Activated T-cell treated with anti-CD3 and anti-CD28 coated beads, Interleukin-2, amount 50 U/mL, for 72 hours (primary cell): Measurements from ENCODE around the gene PAX8. TPM values are rescaled to one million over a fixed set of nuclear protein-coding genes. Genes with fewer than 3 reads are reported as not detected.

ENCODE experiments used
- ATAC-seq, 2 donors: fragments of 150-1000 bp; cut with Tn5 transposase; replicated peaks in 1 of 2; 2 replicates each; pipeline ENCODE4 v1.10.0; 2021; ENCODE audit warnings: moderate library complexity in 2 of 2, mild to moderate bottlenecking in 1 of 2
- DNase-seq, 2 donors: peaks; one replicate each; pipeline ENCODE4 v3.0.0; 2021 to 2022; ENCODE audit warnings: mixed read lengths in 1 of 2
- H3K27ac Mint-ChIP-seq: one replicate; pipeline ENCODE4 v1.8.0; 2022; ENCODE audit warnings: mild to moderate bottlenecking, moderate library complexity, mixed read lengths
- H3K27me3 Mint-ChIP-seq: one replicate; pipeline ENCODE4 v1.8.0; 2022; ENCODE audit warnings: low read depth, mixed read lengths
- H3K36me3 Mint-ChIP-seq, 2 donors: one replicate each; pipeline ENCODE4 v1.8.0; 2022; ENCODE audit warnings: mixed read lengths in 2 of 2, mild to moderate bottlenecking in 1 of 2; ENCODE audit not compliant: insufficient read depth in 2 of 2
- H3K4me1 Mint-ChIP-seq: one replicate; pipeline ENCODE4 v1.8.0; 2022; ENCODE audit warnings: low read depth, mixed read lengths
- H3K4me3 Mint-ChIP-seq, 2 donors: one replicate each; pipeline ENCODE4 v1.8.0; 2022; ENCODE audit warnings: mild to moderate bottlenecking in 2 of 2, mixed read lengths in 2 of 2, moderate library complexity in 2 of 2
- H3K9me3 Mint-ChIP-seq, 2 donors: one replicate each; pipeline ENCODE4 v1.8.0; 2022; ENCODE audit warnings: mixed read lengths in 2 of 2
- total RNA-seq, 2 donors: library from RNA; stranded (reverse); gene quantifications; one replicate each; pipeline ENCODE4 v1.2.3, GENCODE V29; 2022

The PAX8 gene
- total RNA-seq, 2 donors from 2014 or later = 3.0 to 4.3 TPM

DNA sequence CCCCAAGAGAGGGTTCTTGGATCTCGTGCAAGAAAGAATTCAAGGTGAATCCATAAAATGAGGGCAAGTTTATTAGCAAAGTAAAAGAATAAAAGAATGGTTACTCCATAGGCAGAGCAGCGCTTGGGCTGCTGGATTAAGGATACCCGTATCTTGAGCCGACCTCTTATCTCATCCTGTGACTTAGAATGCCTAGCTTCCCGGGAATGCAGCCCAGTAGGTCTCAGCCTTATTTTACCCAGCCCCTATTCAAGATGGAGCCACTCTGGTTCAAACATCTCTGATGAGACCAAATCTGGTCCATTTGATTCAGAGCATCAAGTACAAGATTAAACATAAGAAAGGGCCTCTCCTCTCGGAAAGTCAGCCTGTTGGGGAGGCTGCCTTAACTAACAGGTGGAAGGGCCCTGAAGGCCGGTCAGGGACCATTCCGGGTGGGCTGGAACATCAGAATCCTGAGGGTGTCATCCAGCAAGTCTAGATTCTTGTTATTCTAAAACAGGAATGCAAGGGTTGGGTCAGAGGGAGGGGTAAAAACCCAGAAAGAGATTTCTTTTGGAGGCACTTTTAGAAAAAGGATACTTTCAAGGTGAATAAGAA is 99.2 kb downstream of the PAX8 start:
- H3K4me3 Mint-ChIP-seq = peak overlapping the region; percentile 68 to 88
- H3K27ac Mint-ChIP-seq = peak overlapping the region; percentile 66
- peaks cover 86% of the 10 kb centered on the region for H3K4me1 Mint-ChIP-seq
- no peak for ATAC-seq
- no peak for DNase-seq
- no peaks in the 10 kb centered on the region for H3K9me3 Mint-ChIP-seq
- H3K27me3 Mint-ChIP-seq = no peaks in the 10 kb centered on the region
- H3K36me3 Mint-ChIP-seq = peaks cover 18 to 36% of the 10 kb centered on the region in 2 donors

DNA sequence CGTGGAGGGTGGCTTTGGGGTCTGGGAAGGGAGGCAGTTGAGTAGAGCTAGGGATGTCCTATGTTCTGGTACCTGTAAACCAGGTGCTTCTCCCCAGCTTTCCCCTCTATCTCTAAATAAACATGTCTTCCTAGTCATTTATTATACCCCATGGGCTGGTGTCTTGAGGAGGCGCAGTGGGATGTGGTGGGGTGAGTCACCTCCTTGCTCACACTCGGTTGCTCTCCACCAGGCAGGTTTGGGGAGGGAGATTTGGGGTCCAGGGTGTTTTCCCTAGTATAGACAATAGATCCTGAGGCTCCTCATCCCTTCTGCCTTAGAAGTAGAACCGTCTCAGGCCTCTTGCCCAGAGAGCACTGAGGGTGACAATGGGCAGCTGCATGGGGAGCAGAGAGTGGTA is 99.8 kb downstream of the PAX8 start:
- DNase-seq (peak; percentile 66 to 82), ATAC-seq (peak; percentile 56 to 59)
- Mint-ChIP-seq H3K4me1 (peaks cover 81% of the 10 kb centered on the region), H3K27me3 (no peaks in the 10 kb centered on the region), H3K9me3 (no peaks in the 10 kb centered on the region), H3K36me3 (peaks cover 16 to 34% of the 10 kb centered on the region in 2 donors), H3K4me3 (peak overlapping the region; percentile 68 to 88), H3K27ac (peak overlapping the region; percentile 66)

DNA sequence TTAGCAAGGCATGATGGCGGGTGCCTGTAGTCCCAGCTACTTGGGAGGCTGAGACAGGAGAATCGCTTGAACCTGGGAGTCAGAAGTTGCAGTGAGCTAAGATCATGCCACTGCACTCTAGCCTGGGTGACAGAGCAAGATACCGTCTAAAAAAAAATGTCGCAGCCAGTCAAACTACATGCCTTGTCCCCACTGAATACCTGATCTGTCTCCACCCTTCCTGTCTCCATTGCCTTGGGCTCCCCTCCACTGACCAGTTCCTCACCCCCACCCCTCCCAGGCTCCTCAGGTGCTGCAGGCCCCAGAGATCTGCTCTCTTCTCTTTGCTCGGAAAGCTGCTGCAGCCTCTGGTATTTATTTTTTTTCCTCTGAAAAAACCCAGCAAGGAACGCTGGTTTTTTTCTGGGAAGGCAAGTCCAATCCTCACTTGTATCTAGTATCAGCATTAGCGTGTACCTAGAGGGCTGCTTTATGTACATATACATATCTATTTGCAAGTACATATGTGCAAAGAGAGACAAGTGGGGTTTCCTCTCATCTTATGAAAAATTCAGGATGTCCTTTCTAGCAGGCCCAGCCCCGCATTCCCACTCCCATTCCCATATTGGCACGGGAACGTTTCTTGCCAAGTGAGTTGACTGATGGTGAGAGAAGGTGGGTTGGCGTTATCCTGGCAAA is 100.5 kb downstream of the PAX8 start:
- Mint-ChIP-seq H3K4me1 (peaks cover 81% of the 10 kb centered on the region), H3K27ac (peak overlapping the region; percentile 66), H3K9me3 (no peaks in the 10 kb centered on the region)

DNA sequence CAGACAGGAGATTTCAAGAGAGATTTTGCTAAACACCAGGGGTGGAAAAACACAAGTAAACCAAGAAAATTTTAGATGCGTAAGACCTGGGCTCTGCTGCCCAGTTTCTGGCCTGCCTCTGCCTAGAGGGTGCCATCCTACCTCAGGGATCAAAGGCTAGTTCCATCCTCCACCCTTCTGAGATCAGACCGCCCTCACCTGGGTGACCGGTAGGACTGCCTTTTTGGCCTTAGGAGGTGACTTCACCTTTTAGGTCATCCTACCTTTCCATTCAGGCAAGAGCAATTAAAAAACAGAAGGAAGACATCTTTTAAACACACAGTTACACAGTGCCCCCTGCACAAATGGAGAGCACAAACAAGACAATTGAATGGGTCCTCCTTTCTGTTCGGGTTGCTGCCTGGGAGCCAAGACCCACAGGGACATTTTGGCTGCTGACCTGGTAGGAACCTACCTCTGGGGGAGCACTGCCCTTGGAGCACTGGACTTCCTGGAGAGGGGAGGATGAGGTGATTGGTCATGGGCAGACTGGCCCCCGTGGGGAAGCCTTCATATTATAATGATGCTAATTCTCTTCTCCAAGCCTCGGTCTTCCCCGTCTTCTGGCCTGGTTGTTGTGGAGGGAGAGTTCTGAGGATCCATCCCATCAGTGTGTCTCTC is 101.9 kb downstream of the PAX8 start:
- H3K27me3 Mint-ChIP-seq = no peaks in the 10 kb centered on the region
- H3K4me1 Mint-ChIP-seq = peaks cover 82% of the 10 kb centered on the region
- peak overlapping the region; percentile 78 to 89 for H3K4me3 Mint-ChIP-seq
- DNase-seq (no peak), ATAC-seq (no peak)
- peak overlapping the region; percentile 80 for H3K27ac Mint-ChIP-seq
- H3K36me3 Mint-ChIP-seq = peaks cover 11 to 26% of the 10 kb centered on the region in 2 donors
- H3K9me3 Mint-ChIP-seq = no peaks in the 10 kb centered on the region

More for the DNA sequence above, 100.5 kb downstream of the PAX8 start:
- ATAC-seq (no peak), DNase-seq (no peak)
- H3K27me3 Mint-ChIP-seq = no peaks in the 10 kb centered on the region
- H3K36me3 Mint-ChIP-seq = peaks cover 15 to 28% of the 10 kb centered on the region in 2 donors
- peak overlapping the region; percentile 68 to 88 for H3K4me3 Mint-ChIP-seq

DNA sequence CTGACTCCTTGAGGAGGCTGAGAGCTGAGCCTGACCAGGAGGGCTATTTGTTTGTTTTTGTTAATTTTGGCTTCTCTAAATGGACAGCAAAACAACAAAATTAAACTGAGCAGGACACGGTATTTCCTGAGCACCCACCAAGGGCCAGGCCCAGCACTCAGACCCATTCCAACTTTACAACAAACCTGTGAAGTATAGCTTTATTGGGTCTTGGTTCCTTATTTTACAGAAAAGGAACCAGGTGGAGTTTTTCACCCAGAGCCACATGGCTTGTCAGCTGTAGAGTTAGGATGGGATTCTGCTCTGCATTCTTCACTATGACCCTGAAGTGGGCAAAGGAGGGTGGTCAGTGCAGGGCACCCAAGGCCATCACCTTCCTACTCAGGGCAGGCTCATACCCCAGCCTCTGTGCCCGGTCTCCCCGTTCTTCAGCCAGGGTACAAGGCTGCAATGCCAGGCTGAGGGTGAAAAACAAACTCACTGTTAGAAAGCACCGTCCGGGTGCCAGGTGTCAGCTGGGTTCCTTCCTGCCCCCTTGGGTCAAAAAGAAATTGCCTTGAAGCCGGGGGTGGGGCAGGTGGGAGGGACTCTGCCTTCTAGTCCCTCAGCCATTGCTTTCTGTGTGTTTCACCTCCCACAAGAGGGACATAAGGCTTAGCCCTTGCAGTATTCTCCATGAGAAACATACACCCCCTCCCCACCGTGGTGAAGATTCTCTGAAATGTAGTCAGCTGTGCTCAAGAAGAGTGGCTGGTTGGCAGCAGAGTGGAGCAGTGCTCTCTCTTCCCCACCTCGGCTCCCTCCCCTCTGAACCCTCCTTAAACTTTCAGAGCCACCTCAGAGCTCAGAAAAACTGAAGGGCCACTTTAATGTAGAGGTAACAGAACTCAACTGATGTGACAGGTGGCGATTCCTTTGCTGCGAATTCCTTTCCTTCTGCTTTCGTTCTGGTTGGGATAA is 102.7 kb downstream of the PAX8 start:
- Mint-ChIP-seq H3K9me3 (peaks cover 2 to 3% of the 10 kb centered on the region in 2 donors), H3K36me3 (peaks cover 12 to 29% of the 10 kb centered on the region in 2 donors), H3K4me3 (peak overlapping the region; percentile 78 to 89), H3K27me3 (no peaks in the 10 kb centered on the region), H3K27ac (peak overlapping the region; percentile 80), H3K4me1 (peaks cover 82% of the 10 kb centered on the region)
- DNase-seq = peak; percentile 48 to 49
- ATAC-seq = no peak

DNA sequence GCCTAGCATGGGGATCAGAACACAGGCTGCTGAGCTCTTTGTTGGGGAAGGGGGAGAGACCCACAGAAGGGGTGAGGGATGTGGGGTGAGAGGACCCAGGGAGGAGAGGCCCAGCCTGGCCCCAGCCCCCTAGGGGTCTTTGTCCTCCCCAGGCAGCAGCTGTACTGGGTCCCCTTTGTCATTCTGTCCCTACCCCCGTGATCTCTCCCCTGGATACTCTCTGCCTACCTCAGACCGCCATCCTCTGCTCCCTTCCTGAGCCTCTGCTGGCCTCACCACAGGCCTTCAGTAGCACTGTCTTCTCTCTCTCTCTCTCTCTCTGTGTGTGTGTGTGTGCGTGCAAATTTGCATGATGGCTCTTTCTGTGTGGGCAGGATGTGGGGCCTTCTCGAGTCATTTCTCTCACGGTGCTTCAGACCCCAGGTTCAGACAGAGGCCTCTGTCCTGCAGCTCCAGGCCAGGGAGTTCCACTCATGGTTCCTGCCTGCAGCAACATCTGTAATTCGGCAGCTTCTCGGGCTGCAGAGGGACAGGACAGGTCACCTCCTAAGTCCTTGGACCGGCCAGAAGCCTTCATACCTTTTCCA is 103.6 kb downstream of the PAX8 start:
- Mint-ChIP-seq H3K27me3 (no peaks in the 10 kb centered on the region), H3K9me3 (peaks cover 2 to 3% of the 10 kb centered on the region in 2 donors), H3K36me3 (peaks cover 12 to 26% of the 10 kb centered on the region in 2 donors), H3K4me3 (peak overlapping the region; percentile 78 to 89), H3K27ac (peak overlapping the region; percentile 62), H3K4me1 (peaks cover 76% of the 10 kb centered on the region)
- DNase-seq (peak; percentile 78 to 86), ATAC-seq (peak; percentile 74 to 75)

DNA sequence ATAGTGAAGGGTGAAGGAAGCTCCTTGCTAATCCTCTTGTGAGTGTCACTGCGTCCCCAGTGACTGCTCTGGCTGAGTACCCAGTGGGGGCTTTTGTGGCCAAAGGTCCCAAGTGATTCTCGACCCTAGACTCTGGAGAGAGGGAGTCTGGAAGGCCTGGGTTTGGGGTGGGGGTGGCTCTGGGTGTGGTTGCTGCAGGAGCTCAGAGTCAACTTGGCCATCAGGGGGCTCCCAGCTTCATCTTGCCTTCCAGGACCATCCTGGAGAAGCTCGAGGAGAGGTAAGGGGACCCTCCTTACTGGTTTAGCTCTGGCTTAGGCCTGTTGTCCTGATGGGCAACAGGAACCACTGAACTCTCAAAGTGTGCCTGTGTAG is 104.4 kb downstream of the PAX8 start:
- H3K4me1 Mint-ChIP-seq = peaks cover 76% of the 10 kb centered on the region
- peak overlapping the region; percentile 91 for H3K27ac Mint-ChIP-seq
- peaks cover 12 to 29% of the 10 kb centered on the region in 2 donors for H3K36me3 Mint-ChIP-seq
- peak overlapping the region; percentile 78 to 89 for H3K4me3 Mint-ChIP-seq
- DNase-seq (no peak), ATAC-seq (no peak)
- H3K27me3 Mint-ChIP-seq = no peaks in the 10 kb centered on the region
- peaks cover 2 to 3% of the 10 kb centered on the region in 2 donors for H3K9me3 Mint-ChIP-seq

DNA sequence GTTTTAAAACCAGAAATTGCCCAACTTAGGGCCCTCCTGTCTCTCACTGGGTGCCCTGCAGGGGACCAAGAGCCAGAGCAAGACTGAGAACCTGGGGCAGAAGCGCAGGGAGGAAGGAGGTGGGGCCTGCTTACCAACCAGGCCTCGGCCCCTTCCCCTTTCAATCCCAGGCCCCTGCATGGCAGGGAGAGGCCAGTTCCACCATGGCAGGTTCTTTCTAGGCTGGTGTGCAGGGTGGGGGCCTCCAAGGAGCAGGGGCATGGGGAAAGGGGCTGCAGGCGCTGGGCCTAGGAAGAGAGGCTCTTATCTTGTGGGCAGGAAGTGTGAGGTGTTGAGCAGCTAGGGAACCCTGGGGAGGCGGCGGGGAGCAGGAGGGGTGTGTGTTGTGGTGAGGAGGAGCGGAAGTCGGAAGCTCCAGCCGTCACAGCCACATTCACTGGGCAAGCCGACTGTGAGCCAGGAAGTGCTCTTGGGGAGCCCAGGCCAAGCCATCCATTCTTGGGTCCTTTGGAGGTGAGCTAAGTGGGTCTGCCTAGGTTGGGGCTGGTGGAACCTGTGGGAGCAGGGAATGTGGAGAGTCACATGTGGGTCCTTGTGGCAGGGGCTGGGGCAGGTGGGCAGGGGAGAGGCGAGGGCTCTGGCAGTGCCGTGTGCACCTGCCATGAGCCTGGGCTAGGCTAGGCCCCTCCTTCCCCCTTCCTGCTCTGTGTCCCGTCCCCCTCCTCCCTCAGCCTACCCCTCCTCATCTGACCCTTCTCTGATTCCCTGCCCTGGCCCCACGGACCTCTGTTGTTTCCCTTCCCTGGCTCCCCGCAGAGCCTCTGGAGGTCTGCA is 105.0 kb downstream of the PAX8 start, which contains the start of gene PSD4:
Gene PSD4 (plus strand): TSS at position 430 of the 834 bp plus-strand sequence. CDS start 8,486 bp downstream, outside the sequence.
- peak within 1 kb of the TSS; percentile 91 for H3K27ac Mint-ChIP-seq
- H3K27me3 Mint-ChIP-seq = no peaks in the 10 kb centered on the region
- peak within 1 kb of the TSS; percentile 78 to 89 for H3K4me3 Mint-ChIP-seq

DNA sequence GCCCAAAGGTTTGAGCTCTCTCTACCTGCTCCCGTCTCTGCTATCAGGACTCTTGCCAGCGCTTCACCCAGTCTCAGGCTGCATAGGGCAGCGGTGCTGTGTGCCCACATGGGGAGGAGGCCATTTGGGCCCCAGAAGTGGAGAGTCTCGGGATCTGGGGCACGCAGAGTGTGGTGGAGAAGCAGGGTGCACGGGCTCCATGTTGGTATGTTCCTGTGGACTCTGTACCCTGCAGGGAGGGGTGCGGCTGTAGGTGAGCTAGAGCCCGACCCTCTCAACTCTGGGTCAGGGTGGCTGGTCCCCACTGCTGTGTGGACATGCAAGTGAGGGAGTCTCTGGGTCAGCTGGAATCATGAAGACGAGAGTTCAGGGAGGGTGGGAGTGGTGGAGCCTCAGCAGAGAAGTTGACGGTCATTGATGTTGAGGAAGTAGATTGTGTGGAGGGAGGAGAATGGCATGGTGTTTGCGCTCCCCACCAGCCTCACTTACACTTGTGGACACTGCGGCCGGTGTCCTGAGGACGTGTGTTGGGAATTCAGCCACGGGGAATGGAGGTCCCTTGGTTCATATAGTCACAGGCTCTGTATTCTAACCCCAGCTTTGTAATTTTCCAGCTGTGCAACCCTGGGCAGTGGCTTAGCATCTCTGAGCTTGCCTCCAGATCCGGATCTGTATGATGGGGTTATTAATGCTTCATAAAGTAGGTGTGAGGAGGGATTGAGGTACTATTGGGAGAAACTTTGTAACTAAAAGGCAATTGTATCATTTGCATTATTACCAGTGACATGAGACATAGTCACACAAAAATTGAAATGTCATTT is 105.8 kb downstream of the PAX8 start:
- ATAC-seq (no peak), DNase-seq (no peak)
- no peaks in the 10 kb centered on the region for H3K27me3 Mint-ChIP-seq
- H3K27ac Mint-ChIP-seq = peak overlapping the region; percentile 91
- peaks cover 3 to 4% of the 10 kb centered on the region in 2 donors for H3K9me3 Mint-ChIP-seq
- peaks cover 75% of the 10 kb centered on the region for H3K4me1 Mint-ChIP-seq
- H3K36me3 Mint-ChIP-seq = peaks cover 12 to 20% of the 10 kb centered on the region in 2 donors
- peak overlapping the region; percentile 78 to 89 for H3K4me3 Mint-ChIP-seq

More for the DNA sequence above, 105.0 kb downstream of the PAX8 start, which contains the start of gene PSD4:
- Mint-ChIP-seq H3K9me3 (peaks cover 3 to 4% of the 10 kb centered on the region in 2 donors), H3K4me1 (peaks cover 75% of the 10 kb centered on the region), H3K36me3 (peaks cover 12 to 23% of the 10 kb centered on the region in 2 donors)
- ATAC-seq (peak; percentile 82 to 84), DNase-seq (peak; percentile 89 to 91)

DNA sequence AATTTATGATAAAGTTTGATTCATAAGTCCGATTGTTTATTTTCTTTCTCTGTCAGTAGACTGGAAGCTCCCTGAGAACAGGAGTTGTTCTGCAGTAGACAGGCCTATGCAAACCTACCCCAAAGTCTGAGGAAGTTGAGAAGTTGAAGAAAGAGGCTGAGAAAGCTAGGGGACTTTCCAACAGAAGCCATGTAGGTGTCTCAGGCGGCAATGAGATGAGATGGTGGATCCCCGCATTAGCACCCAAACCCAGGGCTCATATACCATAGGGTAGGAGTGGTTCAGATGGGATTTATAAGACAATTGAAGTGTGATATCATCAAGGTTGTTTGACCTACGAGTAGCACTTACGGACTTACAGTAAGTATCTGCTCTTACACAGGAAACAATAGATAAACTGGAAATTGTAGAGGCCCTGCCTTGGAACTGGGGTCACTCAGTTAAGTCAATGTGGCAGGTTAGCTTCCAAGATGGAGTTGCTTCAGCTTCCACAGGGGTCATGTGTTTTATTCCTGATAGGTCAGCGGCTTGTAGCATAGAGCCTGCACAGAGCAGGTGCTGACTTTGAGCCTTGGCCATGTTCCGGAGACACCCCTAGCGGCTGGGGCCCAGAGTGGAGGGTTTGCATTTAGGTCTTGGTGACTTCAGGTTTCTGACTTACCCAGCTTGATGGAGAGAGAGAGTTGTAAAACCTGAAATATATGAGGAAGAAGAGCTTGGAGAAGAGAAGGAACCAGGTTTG is 107.2 kb downstream of the PAX8 start:
- Mint-ChIP-seq H3K4me1 (peaks cover 75% of the 10 kb centered on the region), H3K9me3 (peaks cover 3 to 4% of the 10 kb centered on the region in 2 donors), H3K27me3 (no peaks in the 10 kb centered on the region), H3K36me3 (peaks cover 9 to 17% of the 10 kb centered on the region in 2 donors), H3K4me3 (peak overlapping the region; percentile 1 to 14), H3K27ac (peak overlapping the region; percentile 67)
- DNase-seq = no peak
- ATAC-seq = no peak
